HG03103 (cell line): ENCODE measurements around the gene WIF1.

Source experiments
- ATAC-seq: cut with Tn5 transposase; IDR thresholded peaks from one replicate; pipeline ENCODE4 v1.9.1; 2021; ENCODE audit warnings: low read depth; ENCODE audit not compliant: unreplicated experiment

Gene WIF1, protein sequence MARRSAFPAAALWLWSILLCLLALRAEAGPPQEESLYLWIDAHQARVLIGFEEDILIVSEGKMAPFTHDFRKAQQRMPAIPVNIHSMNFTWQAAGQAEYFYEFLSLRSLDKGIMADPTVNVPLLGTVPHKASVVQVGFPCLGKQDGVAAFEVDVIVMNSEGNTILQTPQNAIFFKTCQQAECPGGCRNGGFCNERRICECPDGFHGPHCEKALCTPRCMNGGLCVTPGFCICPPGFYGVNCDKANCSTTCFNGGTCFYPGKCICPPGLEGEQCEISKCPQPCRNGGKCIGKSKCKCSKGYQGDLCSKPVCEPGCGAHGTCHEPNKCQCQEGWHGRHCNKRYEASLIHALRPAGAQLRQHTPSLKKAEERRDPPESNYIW

DNA sequence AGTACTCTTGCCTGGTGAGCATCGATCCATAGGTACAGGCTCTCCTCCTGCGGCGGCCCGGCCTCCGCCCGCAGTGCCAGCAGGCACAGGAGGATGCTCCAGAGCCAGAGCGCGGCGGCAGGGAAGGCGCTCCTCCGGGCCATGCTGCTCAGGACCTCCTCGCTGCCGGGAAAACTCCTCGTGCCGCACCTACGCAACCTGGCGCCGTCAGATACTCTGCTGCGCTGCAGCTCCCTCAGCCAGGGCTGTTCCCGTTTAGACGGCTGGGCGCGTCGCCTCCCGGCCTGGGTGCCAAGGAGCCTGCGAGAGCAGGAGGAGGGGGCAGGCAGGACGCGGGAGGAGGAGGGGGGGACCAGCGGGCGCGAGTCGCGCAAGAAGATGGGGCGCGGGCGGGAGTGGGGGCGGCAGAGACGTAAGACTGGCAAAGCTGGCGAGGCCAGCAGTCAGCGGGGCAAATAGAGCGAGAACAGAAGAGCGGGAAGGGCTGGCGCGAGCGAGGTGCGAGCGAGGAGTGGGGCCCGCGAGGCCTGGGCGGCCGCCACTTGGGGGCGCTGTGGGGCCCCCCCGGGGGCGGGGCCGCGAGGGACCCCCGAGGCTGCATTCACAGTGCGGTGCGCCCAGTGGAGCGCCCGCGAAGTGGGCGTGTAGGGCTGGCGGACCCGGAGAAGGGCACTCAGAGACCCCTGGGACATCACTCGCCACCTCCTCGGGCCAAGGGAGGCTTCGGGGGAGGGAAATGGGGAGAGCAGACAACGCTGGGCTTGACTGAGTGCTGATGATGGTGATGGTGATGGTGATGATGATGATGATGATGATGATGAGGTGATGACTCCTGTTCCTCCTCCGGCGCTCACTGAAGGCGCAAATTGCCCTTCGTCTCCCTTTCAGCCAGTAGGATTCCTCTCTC, at the start of gene WIF1:
TSS of gene WIF1 (minus strand) at position 257 of the 907 bp plus-strand sequence. CDS start at position 143, 114 bp downstream.
- ATAC-seq = no peak

GRCh38 chr12:65170209-65170881, 49.2 kb upstream of the WIF1 start:
- peak; percentile 47 for ATAC-seq

GRCh38 chr12:65169320-65170208, 48.5 kb upstream of the WIF1 start, which contains the start of gene LEMD3:
LEMD3 (plus strand) TSS chr12:65169583; CDS start chr12:65169597, 14 bp downstream.
- ATAC-seq = peak; percentile 90

GRCh38 chr12:65168681-65169319, 47.7 kb upstream of the WIF1 start:
- ATAC-seq = peak; percentile 0

GRCh38 chr12:65164774-65165173, 43.7 kb upstream of the WIF1 start:
- no peak for ATAC-seq

- no peak for ATAC-seq
Measured at GRCh38 chr12:65164244-65164643, 43.1 kb upstream of the WIF1 start.

DNA sequence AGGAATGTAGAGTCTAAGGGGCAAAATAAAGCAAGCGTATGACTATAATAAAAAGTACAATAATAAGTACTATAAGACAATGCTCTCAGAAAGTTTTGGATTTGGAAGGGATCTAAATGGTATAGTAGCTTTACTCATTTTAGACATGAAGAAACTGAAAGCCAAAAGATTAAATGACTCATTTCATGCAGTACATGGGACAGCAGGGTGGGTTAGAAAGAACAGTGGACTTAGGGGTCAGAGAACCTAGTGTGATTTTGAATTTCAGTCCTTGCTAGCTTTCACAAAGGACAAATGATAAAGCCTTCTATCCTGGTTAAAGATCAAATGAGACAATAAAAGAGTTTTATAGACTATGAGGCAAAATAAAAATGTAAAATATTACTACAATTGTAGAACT, 41.5 kb upstream of the WIF1 start:
- no peak for ATAC-seq

GRCh38 chr12:65157091-65157490, 36.0 kb upstream of the WIF1 start:
- no peak for ATAC-seq

DNA sequence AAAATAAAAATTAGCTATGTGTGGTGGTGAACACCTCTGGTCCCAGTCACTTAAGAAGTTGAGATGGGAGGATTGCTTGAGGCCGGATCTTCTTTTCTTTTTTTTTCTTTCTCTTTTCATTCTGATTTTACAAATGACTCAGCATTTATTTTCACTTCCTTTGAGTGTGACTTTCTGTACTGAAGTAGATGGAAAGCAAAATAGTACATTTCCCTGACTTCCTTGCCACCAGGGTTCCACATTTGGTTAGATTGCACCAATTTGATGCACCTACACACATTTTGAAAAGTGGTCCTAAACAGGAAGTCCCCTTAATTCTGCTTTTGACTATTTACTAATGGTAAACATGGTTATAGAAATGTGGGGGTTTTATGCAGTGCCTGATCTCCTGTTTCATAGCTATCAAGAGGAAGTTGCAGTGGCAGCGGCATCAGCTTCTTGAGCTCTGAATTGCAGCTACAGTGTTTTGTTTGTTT, 35.3 kb upstream of the WIF1 start:
- peak; percentile 81 for ATAC-seq

GRCh38 chr12:65155784-65156183, 34.7 kb upstream of the WIF1 start:
- ATAC-seq = peak; percentile 4

- ATAC-seq = no peak
Measured at GRCh38 chr12:65152596-65152995, 31.5 kb upstream of the WIF1 start.

GRCh38 chr12:65152012-65152411, 30.9 kb upstream of the WIF1 start:
- no peak for ATAC-seq

- ATAC-seq = no peak
Measured at GRCh38 chr12:65147312-65147905, 26.3 kb upstream of the WIF1 start.

DNA sequence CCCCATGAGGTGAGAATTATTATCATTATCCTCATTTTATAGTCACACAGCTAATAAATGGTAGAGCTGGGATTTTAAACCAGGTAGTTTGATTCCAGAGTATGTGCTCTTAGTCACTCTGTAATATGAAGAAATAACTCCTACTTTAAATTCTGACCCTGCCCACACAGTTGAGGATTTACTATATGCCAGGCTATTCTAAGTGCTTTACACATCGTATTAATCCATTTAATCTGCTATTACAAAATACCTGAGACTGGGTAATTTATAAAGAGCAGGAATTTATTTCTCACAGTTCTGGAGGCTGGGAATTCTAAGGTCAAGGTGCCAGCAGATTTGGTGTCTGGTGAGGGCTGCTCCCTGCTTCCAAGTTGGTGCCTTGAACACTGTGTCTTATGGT, 19.6 kb upstream of the WIF1 start:
- no peak for ATAC-seq

- no peak for ATAC-seq
Measured at GRCh38 chr12:65139389-65139788, 18.3 kb upstream of the WIF1 start.

- ATAC-seq = no peak
Measured at GRCh38 chr12:65133879-65134278, 12.8 kb upstream of the WIF1 start.

DNA sequence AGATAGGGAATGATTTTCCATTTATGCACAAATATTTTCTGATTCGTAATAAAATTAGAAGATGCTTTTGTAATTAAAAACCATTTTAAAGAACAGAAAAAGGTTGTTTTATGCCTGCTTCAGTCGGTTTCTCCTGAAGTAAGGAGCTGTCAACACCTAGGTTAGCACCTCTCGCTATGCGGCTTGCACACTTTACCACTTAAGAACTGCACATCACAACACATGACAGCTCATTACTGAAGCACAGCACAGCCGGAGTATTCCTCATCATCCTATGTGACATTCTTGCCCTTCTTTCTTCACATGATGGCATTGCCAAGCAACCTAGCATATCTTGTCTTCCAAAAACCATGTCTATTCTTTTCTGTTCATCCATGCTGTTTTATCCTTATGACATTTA, 5.4 kb upstream of the WIF1 start:
- no peak for ATAC-seq

DNA sequence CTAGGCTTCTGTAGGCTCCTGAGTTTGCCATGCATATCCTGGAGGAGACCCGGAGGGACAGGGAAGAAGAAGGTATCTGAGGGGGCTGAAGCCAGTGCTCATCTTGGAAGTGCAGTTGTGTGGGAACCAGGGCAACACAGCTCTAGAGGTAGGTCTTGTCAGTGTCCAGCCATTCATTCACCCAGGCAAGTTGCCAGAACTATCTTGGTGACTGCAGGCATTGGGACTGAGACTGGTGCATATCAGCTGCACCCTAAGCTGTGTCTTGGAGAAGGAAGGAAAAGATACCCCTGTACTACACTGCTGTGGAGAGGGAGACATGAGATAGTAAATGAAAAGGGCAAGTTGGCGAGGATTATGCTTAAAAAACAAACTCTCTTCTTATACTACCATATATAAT, 4.9 kb upstream of the WIF1 start:
- ATAC-seq = no peak

DNA sequence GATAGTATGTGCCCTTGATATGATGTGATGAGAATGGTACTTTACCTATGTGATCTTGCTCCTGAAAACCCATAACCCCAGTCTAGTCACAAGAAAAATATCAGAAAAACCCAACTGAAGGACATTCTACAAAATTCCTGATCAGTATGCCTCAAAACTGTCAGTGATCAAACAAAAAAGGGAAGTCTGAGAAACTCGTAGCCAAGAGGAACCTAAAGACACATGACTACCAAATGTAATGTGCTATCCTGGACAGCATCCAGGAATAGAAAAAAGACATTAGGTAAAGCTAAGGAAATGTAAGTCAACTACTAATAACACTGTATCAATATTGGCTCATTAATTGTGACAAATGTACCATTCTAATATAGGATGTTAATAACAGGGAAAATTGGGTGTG, 4.1 kb upstream of the WIF1 start:
- ATAC-seq = no peak
